ENCODE measurements around the gene TAF1A. TPM values are rescaled to one million over a fixed set of nuclear protein-coding genes. Genes with fewer than 3 reads are reported as not detected.

Gene TAF1A
- total RNA-seq, 4 donors from 2014 or later = 1.6 to 12.4 (median 4.4) TPM

- H3K27me3 ChIP-seq = no peaks in the 10 kb centered on the region
- H3K4me1 ChIP-seq = no peaks in the 10 kb centered on the region
- peaks cover 0 to 10% (median 0%) of the 10 kb centered on the region in 3 donors for H3K36me3 ChIP-seq
- H3K27ac ChIP-seq = no peak overlapping the region
- H3K9me3 ChIP-seq = no peaks in the 10 kb centered on the region
- TF ChIP-seq POLR2A (IDR thresholded peaks at IDR 0.05) (no peak), CTCF (IDR thresholded peaks at IDR 0.05) (no peak)
- DNase-seq = no peak
- no peak overlapping the region for H3K4me3 ChIP-seq
Measured at GRCh38 chr1:222582099-222582774, 7.5 kb downstream of the TAF1A start.

- no peak for DNase-seq
- Histone ChIP-seq H3K9me3 (no peaks in the 10 kb centered on the region), H3K27ac (no peak overlapping the region), H3K4me3 (no peak overlapping the region), H3K4me1 (no peaks in the 10 kb centered on the region), H3K27me3 (no peaks in the 10 kb centered on the region), H3K36me3 (peaks cover 0 to 17% (median 0%) of the 10 kb centered on the region in 3 donors)
- TF ChIP-seq POLR2A (IDR thresholded peaks at IDR 0.05) (no peak), CTCF (IDR thresholded peaks at IDR 0.05) (no peak)
Measured at GRCh38 chr1:222579316-222579715, 10.4 kb downstream of the TAF1A start.

GRCh38 chr1:222570837-222571236, 18.9 kb downstream of the TAF1A start:
- Histone ChIP-seq H3K27ac (no peak overlapping the region), H3K4me3 (no peak overlapping the region), H3K27me3 (no peaks in the 10 kb centered on the region), H3K36me3 (peaks cover 0 to 19% (median 2%) of the 10 kb centered on the region in 3 donors), H3K4me1 (no peaks in the 10 kb centered on the region), H3K9me3 (no peaks in the 10 kb centered on the region)
- no peak for TF ChIP-seq POLR2A (IDR thresholded peaks at IDR 0.05)
- no peak for TF ChIP-seq CTCF (IDR thresholded peaks at IDR 0.05)
- no peak for DNase-seq

- no peaks in the 10 kb centered on the region for H3K4me1 ChIP-seq
- no peak for DNase-seq
- H3K27me3 ChIP-seq = no peaks in the 10 kb centered on the region
- H3K27ac ChIP-seq = no peak overlapping the region
- H3K9me3 ChIP-seq = no peaks in the 10 kb centered on the region
- no peak overlapping the region for H3K4me3 ChIP-seq
- H3K36me3 ChIP-seq = peaks cover 0 to 24% (median 0%) of the 10 kb centered on the region in 3 donors
- TF ChIP-seq POLR2A (IDR thresholded peaks at IDR 0.05) (no peak), CTCF (IDR thresholded peaks at IDR 0.05) (no peak)
Measured at GRCh38 chr1:222561656-222562055, 28.1 kb downstream of the TAF1A start.

- DNase-seq = no peak
- H3K27ac ChIP-seq = no peak overlapping the region
Measured at GRCh38 chr1:222557574-222557973, 32.2 kb downstream of the TAF1A start.

More at GRCh38 chr1:222557574-222557973, 32.2 kb downstream of the TAF1A start:
- no peak for TF ChIP-seq POLR2A (IDR thresholded peaks at IDR 0.05)
- TF ChIP-seq CTCF (IDR thresholded peaks at IDR 0.05) = no peak
- Histone ChIP-seq H3K4me1 (no peaks in the 10 kb centered on the region), H3K36me3 (peaks cover 0 to 24% (median 0%) of the 10 kb centered on the region in 3 donors), H3K9me3 (no peaks in the 10 kb centered on the region), H3K27me3 (no peaks in the 10 kb centered on the region), H3K4me3 (no peak overlapping the region)

Measured in Peyer's patch (tissue), 4 donors.